GM18867 (cell line): ENCODE measurements around the gene TRIM9.

Experiments
- ATAC-seq: cut with Tn5 transposase; IDR thresholded peaks from one replicate; pipeline ENCODE4 v1.9.1; 2021; ENCODE audit warnings: mild to moderate bottlenecking, moderate library complexity; ENCODE audit not compliant: unreplicated experiment

Gene TRIM9

GRCh38 chr14:51058382-51058781, 36.5 kb downstream of the TRIM9 start:
- ATAC-seq = no peak

GRCh38 chr14:51056421-51056820, 38.5 kb downstream of the TRIM9 start:
- no peak for ATAC-seq

GRCh38 chr14:51053157-51053556, 41.7 kb downstream of the TRIM9 start:
- no peak for ATAC-seq

- ATAC-seq = no peak
These were observed 49.9 kb downstream of the TRIM9 start for GRCh38 chr14:51044961-51045360.

- ATAC-seq = no peak
These were observed 53.0 kb downstream of the TRIM9 start for GRCh38 chr14:51041883-51042282.

GRCh38 chr14:51041108-51041531, 53.8 kb downstream of the TRIM9 start:
- no peak for ATAC-seq

GRCh38 chr14:51039252-51039651, 55.7 kb downstream of the TRIM9 start:
- ATAC-seq = peak; percentile 42

GRCh38 chr14:51035611-51036192, 59.2 kb downstream of the TRIM9 start:
- no peak for ATAC-seq

GRCh38 chr14:51028851-51029754, 65.8 kb downstream of the TRIM9 start:
- ATAC-seq = no peak

- no peak for ATAC-seq
These were observed 66.5 kb downstream of the TRIM9 start for GRCh38 chr14:51028361-51028760.

GRCh38 chr14:51024377-51024776, 70.5 kb downstream of the TRIM9 start:
- no peak for ATAC-seq

GRCh38 chr14:51023964-51024363, 70.9 kb downstream of the TRIM9 start:
- no peak for ATAC-seq

- ATAC-seq = no peak
These were observed 72.1 kb downstream of the TRIM9 start for GRCh38 chr14:51022769-51023168.

GRCh38 chr14:51020024-51020710, 74.7 kb downstream of the TRIM9 start:
- no peak for ATAC-seq

- ATAC-seq = no peak
These were observed 75.8 kb downstream of the TRIM9 start for GRCh38 chr14:51019089-51019488.

GRCh38 chr14:51018521-51018920, 76.4 kb downstream of the TRIM9 start:
- ATAC-seq = no peak

GRCh38 chr14:51014625-51015024, 80.3 kb downstream of the TRIM9 start:
- ATAC-seq = no peak

- no peak for ATAC-seq
These were observed 80.8 kb downstream of the TRIM9 start for GRCh38 chr14:51014086-51014485.

GRCh38 chr14:51012055-51012454, 82.8 kb downstream of the TRIM9 start:
- ATAC-seq = no peak

- ATAC-seq = no peak
These were observed 86.5 kb downstream of the TRIM9 start for GRCh38 chr14:51008446-51008845.

GRCh38 chr14:51006781-51007211, 88.1 kb downstream of the TRIM9 start:
- ATAC-seq = no peak

- no peak for ATAC-seq
These were observed 88.6 kb downstream of the TRIM9 start for GRCh38 chr14:51006324-51006723.
